Mesenteric fat pad (tissue), 1 donor: Measurements from ENCODE around the gene NPFF. TPM values are rescaled to one million over a fixed set of nuclear protein-coding genes. Genes with fewer than 3 reads are reported as not detected.

Experiments used
- DNase-seq: peaks from one replicate; pipeline ENCODE4 v3.0.0-alpha.2; 2020; ENCODE audit warnings: low spot score
- total RNA-seq: library from RNA; stranded (reverse); fragmentation: NEBNext Ultra II Directional; extraction: Animal tissue kit (Norgen Biotek cat#: 25700); gene quantifications from one replicate; pipeline ENCODE4 v1.2.1, GENCODE V29; 2021
- donor health status: DM: yes; HTN: yes; CAD: no.

The NPFF gene
- total RNA-seq, 1 donor from 2014 or later = not detected

- no peak for DNase-seq
These were observed 28.0 kb downstream of the NPFF start for GRCh38 chr12:53479331-53479730.

- no peak for DNase-seq
These were observed 28.4 kb downstream of the NPFF start for GRCh38 chr12:53478865-53479264.

DNA sequence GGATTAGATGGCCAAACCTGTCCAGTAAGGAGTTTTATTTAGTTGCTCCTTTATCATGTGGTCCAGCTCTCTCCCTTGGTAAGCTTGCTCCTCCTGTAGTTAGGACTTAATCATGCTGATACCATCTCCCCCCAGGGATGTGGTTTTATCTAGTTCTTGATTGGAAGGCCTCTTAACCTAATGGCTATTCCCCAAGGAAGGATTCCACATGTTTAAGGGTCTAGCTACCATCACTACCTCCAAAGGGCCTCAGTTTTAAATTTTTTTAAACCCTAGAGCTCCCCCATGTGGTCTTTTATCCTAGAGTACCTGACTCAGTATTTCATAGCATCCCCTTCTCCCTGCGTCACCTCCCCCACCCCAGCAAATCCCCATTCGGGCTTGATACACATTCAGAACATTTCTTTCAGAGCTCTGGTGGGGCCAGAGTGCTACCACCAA, 30.5 kb downstream of the NPFF start:
- DNase-seq = no peak

- no peak for DNase-seq
These were observed 32.5 kb downstream of the NPFF start for GRCh38 chr12:53474819-53475218.

DNA sequence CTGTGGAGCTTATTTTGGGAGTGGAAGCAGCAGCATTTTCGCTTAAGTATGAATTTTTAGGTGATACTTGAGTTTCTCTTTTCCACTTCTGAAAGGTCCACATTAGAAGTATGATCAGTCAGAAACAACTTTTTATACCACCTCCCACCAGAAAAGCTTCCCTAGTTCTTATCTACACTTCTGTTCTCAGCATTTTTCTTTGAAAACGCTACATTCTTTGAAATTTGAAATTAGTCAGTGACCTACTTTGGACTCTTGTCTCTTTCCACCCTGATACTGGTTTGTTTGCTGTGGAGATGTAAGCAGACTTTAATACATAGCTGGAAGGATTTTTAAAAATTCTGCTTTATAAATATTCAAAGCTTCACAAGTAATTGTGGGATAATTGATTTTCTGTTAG, 33.2 kb downstream of the NPFF start:
- DNase-seq = no peak

- DNase-seq = no peak
These were observed 35.2 kb downstream of the NPFF start for GRCh38 chr12:53472056-53472582.

DNA sequence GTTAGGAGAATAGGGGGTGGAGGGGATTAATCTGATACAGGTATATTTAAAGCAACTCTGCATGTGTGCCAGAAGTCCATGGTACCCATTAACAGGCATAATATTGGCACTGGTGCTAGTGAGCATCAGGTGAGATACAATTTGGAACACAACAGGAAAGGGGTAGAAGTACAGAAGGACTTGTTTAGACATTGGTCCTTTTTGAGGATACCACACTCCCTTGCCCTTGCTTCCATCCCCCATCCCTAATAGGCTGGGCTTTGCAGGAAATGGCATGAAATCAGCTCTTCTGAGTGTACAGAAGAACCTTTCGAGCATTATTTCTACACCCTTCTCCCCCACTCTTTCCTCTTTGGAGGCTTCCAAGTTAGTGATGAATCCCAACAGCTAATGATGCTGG, 39.0 kb downstream of the NPFF start:
- DNase-seq = no peak

GRCh38 chr12:53467880-53468279, 39.4 kb downstream of the NPFF start:
- no peak for DNase-seq

- no peak for DNase-seq
These were observed 40.2 kb downstream of the NPFF start for GRCh38 chr12:53467082-53467481.

DNA sequence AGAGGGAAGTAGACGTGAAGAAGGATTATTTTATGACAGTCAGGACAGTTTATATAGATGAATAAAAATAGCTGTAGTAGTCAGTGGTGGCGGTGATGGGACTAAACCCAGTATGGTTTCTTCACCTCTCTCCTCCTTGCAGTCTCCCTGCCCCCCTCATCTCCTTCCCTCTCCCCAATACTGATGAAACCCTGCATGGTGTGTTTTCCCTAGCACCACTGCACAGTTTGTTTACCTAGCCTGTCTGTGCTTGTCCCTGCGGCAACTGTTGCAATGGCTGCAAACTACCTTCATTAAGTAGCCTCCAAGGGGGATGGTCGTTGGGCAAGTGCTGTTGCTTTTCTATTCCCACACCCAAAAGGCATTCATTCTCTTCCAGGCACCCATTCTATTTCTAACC, 40.6 kb downstream of the NPFF start:
- no peak for DNase-seq

DNA sequence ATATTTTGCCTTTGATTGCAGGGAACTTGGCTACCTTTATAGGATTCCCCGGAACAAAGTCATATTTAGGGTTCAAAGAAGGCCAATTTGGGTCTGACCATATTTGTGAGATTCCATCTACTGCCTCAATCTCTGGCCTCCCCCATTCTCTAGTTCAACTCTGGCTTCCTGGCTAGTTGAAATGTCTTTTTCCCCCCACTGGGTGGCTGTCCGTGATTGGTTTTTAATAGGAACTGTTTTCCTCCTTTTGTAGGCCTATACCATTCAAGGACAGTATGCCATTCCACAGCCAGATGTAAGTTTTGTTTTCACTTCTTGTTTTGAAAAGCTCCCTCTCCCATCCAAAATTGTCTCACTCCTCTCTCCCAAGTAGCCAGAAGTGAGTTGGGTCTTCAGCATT, 41.6 kb downstream of the NPFF start:
- no peak for DNase-seq

GRCh38 chr12:53464685-53465418, 42.4 kb downstream of the NPFF start:
- no peak for DNase-seq

DNA sequence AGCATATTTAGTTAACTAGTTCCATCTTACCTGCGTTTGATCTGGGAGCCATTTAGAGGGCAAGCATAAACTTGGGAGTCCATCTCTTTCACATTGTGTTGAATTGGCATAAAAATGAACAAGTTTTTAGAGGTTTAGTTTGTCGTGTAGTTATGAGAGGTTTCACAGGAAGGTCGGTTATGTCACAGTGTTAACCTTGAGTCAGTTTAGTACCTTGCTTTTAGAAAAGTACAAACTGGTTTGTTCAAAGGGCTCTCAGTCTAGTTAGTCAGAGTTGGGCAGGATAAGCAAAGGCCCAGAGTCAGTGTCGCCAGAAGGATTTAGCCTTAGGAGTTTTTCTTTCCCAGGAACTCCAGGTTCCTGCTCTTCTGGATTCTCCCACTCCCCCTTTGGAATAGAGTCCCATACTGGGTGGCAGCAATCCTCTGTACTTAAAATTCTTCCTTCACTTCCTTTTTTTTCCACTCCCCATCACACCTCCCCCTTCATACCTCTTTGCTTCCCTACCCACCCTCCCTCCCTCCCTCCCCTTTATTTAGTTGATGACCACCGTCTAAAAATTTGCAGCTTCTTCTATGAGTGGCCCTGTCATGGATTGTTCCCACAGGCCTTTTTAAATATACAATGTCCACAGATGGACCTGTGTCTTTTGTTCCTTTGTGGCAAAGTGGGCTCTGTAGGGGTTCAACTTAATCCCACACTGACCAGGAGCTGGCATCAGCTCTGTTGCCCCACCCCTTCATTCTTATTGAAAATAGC, 43.3 kb downstream of the NPFF start:
- no peak for DNase-seq

DNA sequence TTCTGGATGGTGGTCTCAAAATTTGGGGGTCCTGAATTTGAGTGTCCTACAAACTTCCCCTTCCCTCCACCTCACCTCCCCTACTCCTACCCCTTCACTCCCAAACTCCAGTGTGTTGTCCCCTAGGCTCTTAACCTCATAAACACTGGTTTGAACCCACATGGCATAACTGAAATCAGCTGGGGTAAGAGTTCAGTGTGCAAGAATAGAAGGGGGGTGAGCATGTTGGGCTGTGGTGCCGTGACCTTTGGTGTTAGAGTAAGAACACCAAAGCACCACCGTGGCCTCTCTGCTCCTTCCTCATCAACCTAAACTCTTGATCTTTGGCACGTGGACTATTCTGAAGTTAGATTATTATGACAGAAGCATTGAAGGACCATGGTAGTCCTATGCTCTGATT, 44.3 kb downstream of the NPFF start:
- no peak for DNase-seq

DNA sequence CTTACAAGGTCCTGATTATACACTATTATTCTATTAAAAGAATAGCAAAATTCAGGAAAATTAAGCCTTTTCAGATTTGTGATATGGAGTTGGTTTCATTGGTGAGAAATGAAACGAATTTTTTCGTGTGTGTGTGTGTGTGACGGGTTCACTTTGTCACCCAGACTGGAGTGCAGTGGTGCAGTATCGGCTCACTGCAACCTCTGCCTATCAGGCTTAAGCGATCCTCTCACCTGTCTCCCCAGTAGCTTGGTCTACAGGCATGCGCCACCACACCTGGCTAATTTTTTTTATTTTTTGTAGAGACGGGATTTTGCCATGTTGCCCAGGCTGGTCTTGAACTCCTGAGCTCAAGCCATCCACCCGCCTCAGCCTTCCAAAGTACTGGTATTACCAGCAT, 45.7 kb downstream of the NPFF start:
- DNase-seq = no peak

- no peak for DNase-seq
These were observed 46.2 kb downstream of the NPFF start for GRCh38 chr12:53461059-53461458.

DNA sequence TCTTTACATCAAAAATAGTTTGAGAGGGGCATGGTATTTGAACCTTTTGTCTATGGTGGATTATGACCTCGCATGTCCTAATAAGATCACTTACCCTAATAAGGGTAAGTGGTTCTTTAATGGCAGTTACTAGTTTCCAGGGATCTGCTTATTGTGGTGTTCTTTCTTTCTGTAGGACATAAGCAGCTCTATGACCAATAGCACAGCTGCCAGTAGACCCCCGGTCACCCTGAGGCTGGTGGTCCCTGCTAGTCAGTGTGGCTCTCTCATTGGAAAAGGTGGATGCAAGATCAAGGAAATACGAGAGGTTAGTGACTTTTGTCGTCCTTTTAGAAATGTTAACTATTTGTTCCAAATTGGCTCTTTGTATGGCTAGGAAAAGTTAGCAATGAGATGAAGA, 48.2 kb downstream of the NPFF start:
- no peak for DNase-seq

Other genes with a start within 250 kb of the NPFF start
- 0.67 TPM for gene ESPL1, start 239.2 kb downstream of the NPFF start, total RNA-seq
- gene PFDN5, start 211.9 kb downstream of the NPFF start, total RNA-seq = 371 TPM
- 41.4 TPM for gene MYG1, start 207.8 kb downstream of the NPFF start, total RNA-seq
- 36.4 TPM for gene AAAS, start 185.9 kb downstream of the NPFF start, total RNA-seq
- gene SP7, start 171.1 kb downstream of the NPFF start, total RNA-seq = not detected
- 60.5 TPM for gene SP1, start 127.3 kb downstream of the NPFF start, total RNA-seq
- not detected for gene AMHR2, start 83.6 kb downstream of the NPFF start, total RNA-seq
- 119 TPM for gene PRR13, start 65.8 kb downstream of the NPFF start, total RNA-seq
- gene PCBP2, start 55.4 kb downstream of the NPFF start, total RNA-seq = 722 TPM
- 12.2 TPM for gene MAP3K12, start 8.0 kb downstream of the NPFF start, total RNA-seq
- gene TARBP2, start 6.2 kb downstream of the NPFF start, total RNA-seq = 16.8 TPM
- gene ATF7, start 118.9 kb upstream of the NPFF start, total RNA-seq = 44.7 TPM
- gene ATP5MC2, start 168.6 kb upstream of the NPFF start, total RNA-seq = 194 TPM
- 165 TPM for gene CALCOCO1, start 220.0 kb upstream of the NPFF start, total RNA-seq
- not detected for gene CISTR, start 244.5 kb upstream of the NPFF start, total RNA-seq